Amygdala (tissue), 56 donors: ENCODE results near the gene CLCF1.

Experiments
- DNase-seq, 56 donors: peaks; one replicate each; lab custom pipeline; 2025; lab: John Stamatoyannopoulos, UW

CLCF1 gene

GRCh38 chr11:67365736-67366444, 7.5 kb downstream of the CLCF1 start:
- DNase-seq = no peak

- DNase-seq = no peak
These were observed 8.3 kb downstream of the CLCF1 start for GRCh38 chr11:67364783-67365722.

- no peak for DNase-seq
These were observed 9.2 kb downstream of the CLCF1 start for GRCh38 chr11:67364169-67364568.

- DNase-seq = no peak
These were observed 15.3 kb downstream of the CLCF1 start for GRCh38 chr11:67357831-67358670.

- DNase-seq = peak in 25 of 56 donors; percentile 8 to 63 (median 32)
These were observed 16.4 kb downstream of the CLCF1 start for GRCh38 chr11:67356864-67357561.

GRCh38 chr11:67356387-67356863, 17.0 kb downstream of the CLCF1 start:
- DNase-seq = no peak

GRCh38 chr11:67355794-67356386, 17.5 kb downstream of the CLCF1 start:
- DNase-seq = no peak

GRCh38 chr11:67355023-67355793, 18.2 kb downstream of the CLCF1 start:
- no peak for DNase-seq

- peak in 1 of 56 donors; percentile 26 for DNase-seq
These were observed 19.0 kb downstream of the CLCF1 start for GRCh38 chr11:67354075-67355022.

GRCh38 chr11:67353317-67354074, 19.9 kb downstream of the CLCF1 start, which contains the start of gene POLD4:
Gene POLD4 (minus strand): TSS chr11:67353546. CDS start chr11:67353399, 147 bp downstream.
- peak; percentile 65 to 99 (median 95) for DNase-seq

- DNase-seq = peak in 1 of 56 donors; percentile 54
These were observed 20.7 kb downstream of the CLCF1 start for GRCh38 chr11:67352546-67353316.

- peak in 17 of 56 donors; percentile 21 to 56 (median 32) for DNase-seq
These were observed 22.0 kb downstream of the CLCF1 start for GRCh38 chr11:67351275-67352005.

GRCh38 chr11:67349928-67350465, 23.4 kb downstream of the CLCF1 start:
- no peak for DNase-seq

GRCh38 chr11:67349457-67349856, 23.9 kb downstream of the CLCF1 start:
- no peak for DNase-seq

GRCh38 chr11:67349036-67349435, 24.4 kb downstream of the CLCF1 start:
- no peak for DNase-seq
